Body of pancreas (tissue), 4 donors: ENCODE results near the gene TMEM208.

Experiments
- CTCF ChIP-seq, 7 experiments: fragments of 450-650 bp in 4 of 7; fragments of 200-600 bp in 3 of 7; sonication (generic) in 3 of 7; IDR thresholded peaks; one replicate each; pipeline ENCODE4 v1.5.1; 2016 to 2019; ENCODE audit warnings: antibody characterized with exemption in 7 of 7
- POLR2A ChIP-seq, 3 donors: fragments of 450-650 bp; IDR thresholded peaks; one replicate each; pipeline ENCODE4 v1.6.1; 2016; ENCODE audit warnings: antibody characterized with exemption in 3 of 3, mild to moderate bottlenecking in 2 of 3

DNA sequence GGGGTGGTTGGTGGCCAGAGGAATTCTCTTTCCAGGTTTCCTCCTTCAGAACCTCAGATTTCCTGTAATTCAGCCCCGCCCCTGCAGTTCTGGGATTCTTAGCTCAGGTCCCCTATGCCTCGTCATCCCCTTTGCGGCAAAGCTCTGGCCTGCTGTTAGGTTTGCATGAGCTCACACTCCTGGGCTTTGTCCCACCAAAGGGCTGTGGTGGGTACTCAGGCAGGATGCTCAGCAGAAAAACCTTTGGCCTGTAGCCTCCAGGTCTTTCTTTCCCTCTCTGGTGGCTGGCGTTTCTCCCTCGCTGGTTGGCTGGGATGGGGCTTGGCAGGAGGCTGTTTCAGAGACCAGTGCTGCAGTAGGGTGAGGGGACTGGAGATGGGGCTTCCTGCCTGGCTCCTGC is 42.8 kb downstream of the TMEM208 start:
- TF ChIP-seq POLR2A (IDR thresholded peaks at IDR 0.05) (no peak), CTCF (IDR thresholded peaks at IDR 0.05) (no peak)
